Measurements from ENCODE around the gene PDE4D.

Gene PDE4D

DNA sequence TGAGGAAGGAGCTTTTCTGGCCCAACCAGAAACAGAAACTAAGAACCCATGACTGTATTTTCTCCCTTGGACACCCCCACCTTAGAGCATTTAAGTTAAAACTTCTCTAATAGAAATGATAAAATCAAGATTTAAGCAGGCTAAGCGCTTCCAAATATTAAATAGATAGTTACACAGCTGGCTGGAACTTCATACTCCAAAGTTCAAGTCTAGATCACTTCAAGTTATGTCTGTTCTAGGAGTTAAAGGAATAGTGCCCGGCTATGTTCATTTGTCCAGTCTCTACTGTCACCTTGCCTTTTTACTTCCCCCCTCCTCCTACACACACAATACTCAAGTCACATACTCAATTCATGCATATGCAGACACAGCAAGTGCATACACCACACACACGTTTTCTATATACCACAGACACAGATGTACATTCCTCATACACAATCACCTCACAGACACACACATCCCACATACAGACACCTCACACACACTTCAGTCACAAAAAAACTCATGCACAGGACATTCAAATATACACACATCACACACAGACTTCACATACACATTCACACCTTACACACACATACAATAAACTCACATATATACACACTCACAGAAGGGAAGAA, 237.7 kb downstream of the PDE4D start:
- DNase-seq (ENCODE audit: low read depth, low spot score), result no peak

DNA sequence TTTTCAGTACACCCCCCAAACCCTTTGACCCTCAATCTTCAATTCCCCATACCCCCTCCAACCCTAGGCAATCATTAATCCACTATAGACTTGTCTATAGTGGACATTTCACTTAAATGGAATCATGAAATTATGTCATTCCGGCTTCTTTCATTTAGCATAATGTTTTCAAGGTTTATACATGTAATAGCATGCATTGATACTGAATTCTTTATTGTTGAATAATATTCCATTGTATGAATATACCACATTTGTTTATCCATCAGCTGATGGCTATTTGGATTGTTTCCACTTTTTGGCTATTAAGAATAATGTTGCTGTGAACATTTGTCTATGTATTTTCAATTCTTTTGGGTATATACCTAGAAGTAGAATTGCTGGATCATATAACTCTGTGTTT, 238.8 kb downstream of the PDE4D start:
- no peak for DNase-seq (ENCODE audit: low read depth, low spot score)

DNA sequence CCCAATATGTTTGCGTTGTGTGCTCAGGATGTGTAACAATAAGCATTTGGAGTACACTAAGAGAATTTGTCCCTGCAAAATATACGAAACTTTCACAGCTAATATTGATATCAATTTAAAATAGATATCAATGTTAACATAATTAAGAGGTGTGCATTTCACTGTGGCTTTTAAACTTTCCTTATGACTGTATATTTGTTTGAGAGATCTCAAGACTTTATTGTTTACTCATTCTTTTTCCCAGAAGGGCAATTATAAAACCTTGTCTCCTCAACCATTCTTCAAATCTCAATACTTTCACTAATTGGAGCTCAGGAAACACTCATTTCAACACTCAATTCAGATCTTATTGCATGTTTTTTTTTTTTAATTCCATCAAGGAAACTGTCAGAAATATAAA, 241.1 kb downstream of the PDE4D start:
- DNase-seq (ENCODE audit: low read depth, low spot score), result no peak

DNA sequence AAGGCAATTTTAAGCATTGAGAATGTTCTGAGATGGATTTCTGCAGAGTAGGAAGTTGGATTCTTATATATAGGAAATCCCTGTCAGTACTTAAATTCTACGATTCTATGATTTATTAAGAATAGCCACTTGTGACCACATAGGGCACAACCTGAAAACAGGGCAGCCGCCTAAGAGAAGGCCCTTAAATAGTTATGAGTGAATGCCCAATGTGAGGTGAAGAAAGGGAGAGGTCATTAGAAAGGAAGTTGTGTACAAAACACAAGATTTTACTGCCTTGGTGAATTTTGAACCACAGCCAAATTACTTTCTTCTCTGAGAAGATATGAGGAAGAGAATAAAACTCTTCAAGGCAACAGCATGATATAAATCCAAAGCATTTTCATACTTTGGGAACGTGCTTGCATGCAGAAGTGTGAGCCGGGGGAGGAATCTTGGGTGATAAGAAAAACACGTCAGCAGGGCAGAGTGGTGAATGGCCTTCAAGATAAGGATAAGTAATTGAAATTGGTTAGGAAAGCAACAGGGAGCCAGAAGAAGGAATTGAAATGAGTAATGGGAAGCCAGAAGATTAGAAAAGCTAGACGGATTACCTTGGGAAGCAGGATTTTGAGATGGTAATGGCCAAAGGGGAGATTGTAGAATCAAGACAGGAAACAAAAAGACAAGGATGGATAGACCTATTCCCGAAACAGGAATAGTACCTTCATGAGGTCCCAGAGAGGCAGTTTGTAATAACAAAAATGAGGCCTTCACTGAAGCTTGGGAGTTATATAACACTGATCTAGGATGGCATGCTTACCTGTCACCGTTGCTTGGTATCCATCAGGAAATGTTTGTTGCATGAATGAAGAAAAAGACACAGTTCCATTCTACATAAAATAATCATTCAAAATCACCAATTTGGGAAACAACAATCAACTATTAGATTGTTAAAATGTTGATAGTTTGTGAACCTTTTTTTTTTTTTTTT, 244.3 kb downstream of the PDE4D start:
- DNase-seq (ENCODE audit: low read depth, low spot score), result no peak

DNA sequence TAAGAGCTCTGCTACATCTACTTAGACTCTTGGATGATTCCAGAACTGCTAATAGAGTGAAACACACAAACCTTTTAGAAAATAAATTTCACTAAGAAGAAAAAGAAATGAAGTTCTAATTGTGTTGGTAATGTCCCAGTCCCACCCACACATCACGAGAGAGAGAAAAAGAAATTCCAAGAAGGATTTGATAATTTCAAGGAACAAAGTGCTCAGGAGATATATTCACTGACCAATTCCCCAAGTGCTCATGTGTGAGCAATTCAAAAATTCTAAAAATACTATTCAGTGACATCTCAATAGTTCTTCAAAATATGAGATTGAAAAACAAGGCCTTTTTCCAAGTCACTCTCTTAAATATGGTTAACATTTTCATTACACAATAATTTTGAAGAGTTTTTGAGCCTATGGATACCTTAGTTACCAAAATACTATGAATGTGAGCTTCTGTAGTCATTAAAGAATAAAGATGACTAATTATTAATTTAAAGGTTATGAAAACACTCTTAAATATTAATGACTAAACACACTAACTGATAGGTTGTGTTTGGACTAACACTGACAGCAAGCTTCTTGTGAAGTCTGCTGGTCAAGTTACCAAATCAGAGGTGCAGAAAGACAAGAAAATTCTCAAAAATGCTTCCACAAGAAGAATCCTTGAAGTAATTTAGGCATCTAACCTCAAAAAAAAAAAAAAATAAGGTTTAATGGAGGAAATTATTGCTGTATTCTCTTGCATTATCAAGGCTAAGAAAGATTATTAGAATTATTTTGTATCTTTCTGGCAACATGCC, 245.3 kb downstream of the PDE4D start:
- no peak for DNase-seq (ENCODE audit: low read depth, low spot score)

DNA sequence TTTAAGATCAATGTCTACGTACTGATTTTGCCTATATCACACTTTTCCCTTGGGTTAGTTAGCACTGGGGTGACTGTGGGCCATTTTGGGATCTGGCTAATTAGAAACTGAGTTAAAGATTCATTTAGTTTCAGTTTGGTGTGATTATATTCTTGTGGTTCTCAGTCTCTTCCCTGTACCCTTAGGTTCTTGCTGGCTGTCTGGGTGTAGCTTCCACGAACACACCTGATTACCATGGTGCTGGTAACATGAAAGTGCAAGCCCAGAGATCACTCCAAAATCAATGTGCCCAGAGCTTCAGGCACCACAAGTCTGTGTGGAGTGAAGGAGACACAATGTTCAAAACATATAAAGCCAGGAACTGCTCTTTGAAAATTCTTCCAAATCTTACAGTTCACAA, 248.1 kb downstream of the PDE4D start:
- DNase-seq (ENCODE audit: low read depth, low spot score), result no peak

- DNase-seq (ENCODE audit: low read depth, low spot score), result no peak
Observed at GRCh38 chr5:59640411-59640810, 253.1 kb downstream of the PDE4D start.

DNA sequence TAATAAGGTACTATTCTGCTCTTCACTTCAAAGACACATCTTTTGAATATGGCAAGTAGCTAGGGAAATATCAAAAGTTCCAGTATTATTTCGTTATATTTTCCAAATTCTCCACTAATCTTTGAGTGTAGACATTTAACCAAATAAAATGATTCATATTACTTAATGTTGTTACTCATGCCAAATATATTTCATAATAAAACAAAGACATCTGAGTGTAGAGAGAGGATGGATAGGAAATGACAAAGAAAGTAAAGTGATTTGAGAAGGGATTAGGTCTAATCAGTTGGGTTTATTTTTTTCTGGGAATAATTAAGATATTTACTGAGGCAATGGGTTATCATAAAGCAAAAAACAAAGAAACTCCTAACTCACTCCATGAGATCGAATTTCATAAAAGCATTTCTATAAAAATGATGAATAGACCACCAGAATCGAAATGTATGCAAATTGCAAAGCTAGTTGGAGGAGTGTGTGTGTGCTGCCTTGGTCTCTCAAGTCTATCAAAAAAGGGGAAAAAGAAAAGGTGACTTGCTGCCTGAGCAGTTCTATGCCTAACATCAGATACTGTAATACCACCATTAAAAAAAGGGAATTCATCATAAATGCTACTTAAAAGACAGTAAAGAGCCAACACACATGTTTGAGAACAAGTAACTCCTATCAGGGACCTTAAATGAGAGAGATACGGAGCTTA, 255.5 kb downstream of the PDE4D start:
- DNase-seq (ENCODE audit: low read depth, low spot score), result no peak

DNA sequence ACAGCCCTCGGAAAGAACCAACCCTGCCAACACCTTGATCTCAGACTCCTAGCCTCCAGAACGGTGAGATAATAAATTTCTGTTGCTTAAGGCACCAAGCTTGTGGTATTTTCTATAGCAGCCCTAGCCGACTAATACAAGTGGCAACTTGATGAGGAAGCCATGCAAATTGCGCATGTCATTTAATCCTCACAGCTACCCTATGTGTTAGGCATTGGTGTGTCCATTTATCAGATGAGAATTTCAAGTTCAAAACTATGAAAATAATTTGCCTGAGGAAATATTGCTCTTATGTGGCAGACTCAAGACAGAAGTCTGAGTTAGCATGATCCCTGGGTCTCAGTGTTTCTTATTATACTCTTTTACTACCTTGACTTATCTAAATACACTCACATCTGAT, 264.0 kb downstream of the PDE4D start:
- DNase-seq (ENCODE audit: low read depth, low spot score), result no peak

DNA sequence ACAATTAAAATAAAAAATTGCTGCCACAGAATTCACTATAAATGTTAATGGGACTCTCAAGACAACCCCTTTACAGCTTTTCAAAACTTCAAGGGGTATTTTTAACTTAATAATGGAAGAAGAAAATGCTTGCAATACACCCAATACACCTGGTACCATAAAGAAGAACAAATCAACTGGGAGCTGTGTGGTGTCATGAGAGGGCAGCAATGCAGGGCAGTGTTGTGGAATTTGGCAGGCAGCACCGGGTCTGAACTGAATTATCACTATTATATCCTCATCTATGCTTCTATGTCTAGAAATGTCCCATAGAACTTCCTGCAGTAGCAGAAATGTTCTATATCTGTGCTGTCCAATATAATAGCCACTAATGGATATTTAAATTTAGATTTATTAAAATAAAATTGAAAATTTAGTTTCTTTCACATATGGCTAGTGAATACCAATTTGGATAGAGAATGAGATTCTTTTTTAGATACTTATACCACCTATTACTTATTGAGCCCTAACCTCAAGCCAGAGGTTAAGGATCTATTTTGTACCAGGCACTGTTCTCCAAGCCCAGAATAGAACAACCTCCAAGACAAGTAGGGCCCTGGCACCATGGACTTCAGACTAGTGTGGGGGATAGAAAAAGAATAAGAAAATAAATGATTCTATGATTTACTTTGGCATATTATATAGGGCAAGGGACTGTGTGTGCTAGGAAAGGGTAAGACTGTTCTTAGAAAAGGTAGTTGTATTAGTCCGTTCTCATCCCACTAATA, 265.3 kb downstream of the PDE4D start:
- DNase-seq (ENCODE audit: low read depth, low spot score), result no peak

DNA sequence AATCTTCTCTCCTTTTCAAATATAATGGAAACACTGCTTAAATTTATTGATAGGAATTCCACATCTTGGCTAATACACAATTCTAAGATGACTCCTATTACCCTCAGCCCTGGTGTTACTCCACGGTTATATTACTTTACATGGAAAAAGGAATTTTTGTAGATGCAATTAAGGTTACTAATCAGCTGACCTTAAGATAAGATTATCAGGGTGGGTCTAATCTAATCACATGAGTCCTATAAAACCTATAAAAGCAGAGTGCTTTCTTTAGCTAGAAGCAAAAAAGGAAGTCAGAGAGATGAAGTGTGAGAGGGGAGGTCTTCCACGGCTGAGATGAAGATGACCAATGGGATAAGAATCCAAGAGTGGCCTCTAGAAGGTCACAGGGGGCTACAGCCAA, 268.6 kb downstream of the PDE4D start:
- DNase-seq (ENCODE audit: low read depth, low spot score), result no peak

DNA sequence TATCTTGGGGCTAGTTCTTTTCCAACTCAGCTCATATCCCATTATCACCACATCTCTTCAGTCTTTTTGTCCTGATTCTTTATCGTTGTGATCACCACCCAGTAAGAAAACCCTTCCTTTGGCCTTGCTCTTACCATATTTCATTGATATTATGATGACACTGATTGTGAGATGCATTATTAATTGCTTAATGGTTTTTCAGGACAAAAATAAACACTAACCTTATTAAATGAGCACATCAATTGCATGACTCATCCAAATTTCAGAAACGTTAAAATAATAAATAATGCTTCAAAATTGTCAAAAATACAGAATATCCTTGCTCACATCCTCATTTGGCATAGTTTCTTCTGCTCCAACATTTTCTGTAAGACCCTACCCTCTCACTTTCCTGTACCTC, 270.7 kb downstream of the PDE4D start:
- DNase-seq (ENCODE audit: low read depth, low spot score), result no peak

GRCh38 chr5:59621477-59621876, 272.0 kb downstream of the PDE4D start:
- no peak for DNase-seq (ENCODE audit: low read depth, low spot score)

DNA sequence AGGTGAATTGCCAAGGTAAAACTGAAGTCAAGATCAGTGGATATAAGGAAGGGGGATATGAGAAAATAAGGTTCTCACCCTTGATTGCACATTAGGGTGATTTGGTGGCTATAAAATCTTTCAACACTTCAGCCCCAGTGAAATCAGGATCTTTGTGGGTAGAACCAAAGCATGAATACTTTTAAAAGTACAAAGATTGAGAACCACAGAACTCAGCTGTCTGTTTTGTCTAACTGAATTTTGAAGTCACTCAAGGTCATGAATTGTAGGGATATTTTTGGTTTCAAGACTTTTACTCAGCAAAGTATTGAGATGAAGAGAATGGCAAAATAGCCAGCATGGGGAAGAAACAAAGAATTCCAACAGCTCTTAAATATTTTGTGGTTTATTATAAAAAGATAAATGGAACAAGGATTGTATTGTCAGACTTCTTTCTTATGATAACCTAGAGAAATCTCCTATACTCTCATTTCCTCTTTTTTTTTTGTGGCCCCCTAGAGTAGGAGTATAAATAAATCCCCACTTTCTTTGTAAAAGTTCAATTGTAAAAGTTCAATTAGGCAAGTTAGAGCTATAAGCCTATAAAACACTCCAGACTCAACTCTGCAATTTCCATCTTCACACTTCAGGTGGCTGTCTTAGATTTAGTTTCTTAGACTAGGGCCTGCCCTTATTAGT, 272.9 kb downstream of the PDE4D start:
- DNase-seq (ENCODE audit: low read depth, low spot score), result no peak

DNA sequence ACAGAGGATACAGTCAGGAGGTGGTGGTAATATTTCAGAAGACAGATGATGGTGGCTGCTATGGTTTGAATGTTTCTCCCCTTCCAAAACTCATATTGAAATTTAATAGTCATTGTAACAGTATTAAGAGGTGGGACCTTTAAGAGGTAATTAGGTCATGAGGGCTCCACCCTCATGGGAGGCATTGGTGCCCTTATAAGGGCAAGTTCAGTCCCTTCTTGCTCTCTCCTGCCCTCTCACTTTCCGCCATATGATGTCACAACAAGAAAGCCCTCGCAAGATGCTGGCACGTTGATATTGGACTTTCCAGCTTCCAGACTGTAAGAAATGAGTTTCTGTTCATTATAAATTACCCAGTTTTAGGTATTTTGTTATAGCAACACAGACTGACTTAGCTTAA, 274.9 kb downstream of the PDE4D start:
- no peak for DNase-seq (ENCODE audit: low read depth, low spot score)

DNA sequence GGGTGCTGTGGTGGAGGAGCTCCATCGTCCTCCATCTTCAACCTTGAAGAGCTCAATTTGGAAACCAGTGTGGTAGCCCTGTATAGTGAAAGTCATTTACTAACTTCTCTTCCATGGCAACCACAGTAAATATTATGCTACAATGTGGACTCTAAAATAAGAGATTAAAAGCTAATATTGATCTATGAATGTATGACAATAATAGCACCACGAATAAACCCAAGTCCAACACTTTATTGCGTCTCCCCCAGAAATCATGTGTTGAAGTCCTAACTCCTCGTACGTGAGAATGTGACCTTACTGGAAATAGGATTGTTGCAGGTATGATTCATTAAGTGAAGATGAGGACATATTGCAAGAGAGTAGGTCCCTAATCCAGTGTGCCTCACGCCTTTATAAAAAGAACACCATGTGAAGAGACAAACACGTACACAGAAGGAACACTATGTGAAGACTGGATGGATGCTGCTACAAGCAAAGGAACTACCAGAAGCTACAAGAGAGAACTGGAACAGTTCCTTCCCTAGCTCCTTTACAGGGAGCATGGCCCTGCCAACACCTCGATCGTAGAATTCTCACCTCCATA, 276.2 kb downstream of the PDE4D start:
- no peak for DNase-seq (ENCODE audit: low read depth, low spot score)

DNA sequence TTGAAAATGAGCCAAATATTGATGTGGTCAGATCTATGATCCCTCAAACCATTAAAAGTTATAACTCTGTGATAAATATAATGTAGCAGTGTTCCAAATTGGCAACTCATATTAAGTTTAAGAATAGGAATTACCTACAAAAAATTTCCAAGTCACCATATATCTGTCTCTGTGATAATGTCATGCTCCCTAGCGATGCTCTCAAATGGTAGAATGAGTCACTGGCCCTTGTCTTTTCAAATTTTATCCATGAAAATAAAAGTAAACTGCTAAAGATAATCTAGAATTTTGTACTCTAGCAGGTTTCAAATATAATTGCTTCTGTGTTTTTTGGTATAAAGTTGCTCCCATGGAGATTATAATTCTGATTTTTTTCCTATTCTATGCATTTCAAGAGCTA, 277.1 kb downstream of the PDE4D start:
- no peak for DNase-seq (ENCODE audit: low read depth, low spot score)

- DNase-seq (ENCODE audit: low read depth, low spot score), result no peak
Observed at GRCh38 chr5:59615272-59615671, 278.3 kb downstream of the PDE4D start.

DNA sequence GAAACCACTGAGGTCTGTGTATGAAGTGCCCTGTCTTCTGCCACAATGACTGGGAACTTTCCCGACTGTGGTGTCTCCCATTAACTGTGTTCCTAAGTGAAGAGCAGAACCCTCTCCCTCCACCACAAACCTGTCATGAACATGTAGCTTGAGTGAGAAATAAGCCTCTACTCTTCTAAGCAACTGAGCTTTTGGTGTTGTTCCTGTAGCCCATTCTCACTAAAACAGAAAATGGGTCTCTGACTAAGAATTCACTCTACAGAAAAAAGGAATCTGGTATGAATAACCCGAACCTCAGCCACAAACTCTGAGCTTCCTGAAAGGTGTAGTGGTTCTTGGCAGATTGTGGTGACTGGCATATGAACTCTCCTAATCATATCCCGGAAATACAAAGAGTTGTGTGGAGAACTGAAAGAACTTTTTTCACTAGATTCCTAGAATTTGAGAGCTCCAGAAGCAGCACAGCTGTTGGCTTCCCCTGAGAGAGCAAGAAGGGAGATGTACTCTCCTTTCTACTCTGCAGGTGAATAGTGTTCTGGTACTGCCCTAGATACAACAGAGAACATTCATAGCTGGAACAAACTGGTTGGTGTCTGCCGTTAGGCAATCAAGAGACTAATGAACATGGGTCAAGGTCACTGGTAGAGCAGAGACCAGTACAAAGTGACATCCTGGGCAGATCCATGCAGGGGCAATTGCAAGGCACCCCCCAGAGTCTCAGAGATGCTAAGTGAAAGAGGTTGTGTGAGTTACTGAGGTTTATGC, 283.8 kb downstream of the PDE4D start:
- DNase-seq (ENCODE audit: low read depth, low spot score), result no peak
